ENCODE results near the gene KCTD19. TPM values are rescaled to one million over a fixed set of nuclear protein-coding genes. Genes with fewer than 3 reads are reported as not detected.

KCTD19 gene
- total RNA-seq, 1 experiment from 2014 or later = 0.32 TPM

- BruUV-seq (replicated peaks) = no TSS peak
- Histone ChIP-seq H3K27ac (ENCODE audit: low read depth, low read length, poor library complexity, severe bottlenecking) (no peak overlapping the region), H3K4me1 (ENCODE audit: insufficient read depth, low read length, poor library complexity, severe bottlenecking) (no peaks in the 10 kb centered on the region), H3K9me3 (ENCODE audit: low read depth, low read length, poor library complexity, severe bottlenecking) (no peaks in the 10 kb centered on the region), H3K27me3 (replicated peaks; ENCODE audit: insufficient read depth, low read depth, low read length, poor library complexity) (no peaks in the 10 kb centered on the region), H3K36me3 (ENCODE audit: insufficient read depth, low read length, poor library complexity, severe bottlenecking) (no peaks in the 10 kb centered on the region), H3K4me3 (ENCODE audit: low read depth, low read length, poor library complexity, severe bottlenecking) (no peak overlapping the region)
- intact Hi-C loops (cut with micrococcal nuclease; ENCODE audit: unreplicated experiment) = no loop called here
- TF ChIP-seq CTCF (conservative IDR thresholded peaks at IDR 0.05; ENCODE audit: low read depth, low read length) (no peak), EZH2 (IDR thresholded peaks at IDR 0.05; ENCODE audit: borderline replicate concordance, low read depth, low read length, poor library complexity, severe bottlenecking) (no peak)
- CTCF ChIA-PET = no interaction called here
- POLR2A ChIA-PET (ENCODE audit: low non-redundant PET) = no interaction called here
- no peak for DNase-seq (ENCODE audit: low spot score)
Observed at GRCh38 chr16:67336648-67337047, 10.1 kb upstream of the KCTD19 start.

DNA sequence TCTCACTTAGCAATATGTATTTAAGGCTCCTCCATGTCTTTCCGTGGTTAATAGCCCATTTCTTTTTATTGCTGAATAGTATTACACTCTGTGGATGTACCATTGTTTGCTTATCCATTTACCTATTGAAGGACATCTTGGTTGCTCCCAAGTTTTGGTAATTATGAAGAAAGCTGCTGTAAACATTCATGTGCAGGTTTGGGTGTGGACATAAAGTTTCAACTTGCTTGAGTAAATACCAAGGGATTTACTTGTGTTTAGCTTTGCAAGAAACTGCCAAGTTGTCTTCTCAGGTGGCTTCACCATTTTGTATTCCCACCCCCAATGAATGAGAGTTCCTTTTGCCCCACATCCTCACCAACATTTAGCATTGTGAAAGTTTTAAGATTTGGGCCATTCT lies 9.6 kb upstream of the KCTD19 start:
- POLR2A ChIA-PET (ENCODE audit: low non-redundant PET) = no interaction called here
- no peak overlapping the region for H3K27ac ChIP-seq (ENCODE audit: low read depth, low read length, poor library complexity, severe bottlenecking)
- H3K9me3 ChIP-seq (ENCODE audit: low read depth, low read length, poor library complexity, severe bottlenecking) = no peaks in the 10 kb centered on the region
- intact Hi-C loops (cut with micrococcal nuclease; ENCODE audit: unreplicated experiment) = no loop called here
- no peak overlapping the region for H3K4me3 ChIP-seq (ENCODE audit: low read depth, low read length, poor library complexity, severe bottlenecking)
- BruUV-seq (replicated peaks) = no TSS peak
- no peaks in the 10 kb centered on the region for H3K4me1 ChIP-seq (ENCODE audit: insufficient read depth, low read length, poor library complexity, severe bottlenecking)
- TF ChIP-seq EZH2 (IDR thresholded peaks at IDR 0.05; ENCODE audit: borderline replicate concordance, low read depth, low read length, poor library complexity, severe bottlenecking) (no peak), CTCF (conservative IDR thresholded peaks at IDR 0.05; ENCODE audit: low read depth, low read length) (no peak)
- H3K27me3 ChIP-seq (replicated peaks; ENCODE audit: insufficient read depth, low read depth, low read length, poor library complexity) = no peaks in the 10 kb centered on the region
- no peak for DNase-seq (ENCODE audit: low spot score)
- no peaks in the 10 kb centered on the region for H3K36me3 ChIP-seq (ENCODE audit: insufficient read depth, low read length, poor library complexity, severe bottlenecking)
- CTCF ChIA-PET = no interaction called here

DNA sequence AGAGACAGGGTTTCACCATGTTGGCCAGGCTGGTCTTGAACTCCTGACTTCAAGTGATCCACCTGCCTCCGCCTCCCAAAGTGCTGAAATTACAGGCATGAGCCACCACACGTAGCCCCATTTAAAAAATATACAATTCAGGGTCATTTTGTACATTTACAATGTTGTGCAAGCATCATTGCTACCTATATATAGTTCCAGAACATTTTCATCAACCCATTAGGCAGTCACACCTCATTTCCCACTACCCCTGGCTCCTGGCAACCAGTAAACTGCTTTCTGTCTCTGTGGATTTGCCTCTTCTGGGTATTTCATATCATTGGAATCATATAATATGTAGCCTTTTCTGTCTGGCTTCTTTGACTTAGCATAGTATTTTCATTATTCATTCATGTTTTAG lies 6.8 kb upstream of the KCTD19 start:
- TF ChIP-seq CTCF (conservative IDR thresholded peaks at IDR 0.05; ENCODE audit: low read depth, low read length) = no peak
- no peak for TF ChIP-seq EZH2 (IDR thresholded peaks at IDR 0.05; ENCODE audit: borderline replicate concordance, low read depth, low read length, poor library complexity, severe bottlenecking)
- ChIA-PET POLR2A (ENCODE audit: low non-redundant PET) (no interaction called here), CTCF (no interaction called here)
- no peak overlapping the region for H3K27ac ChIP-seq (ENCODE audit: low read depth, low read length, poor library complexity, severe bottlenecking)
- no TSS peak for BruUV-seq (replicated peaks)
- no peaks in the 10 kb centered on the region for H3K36me3 ChIP-seq (ENCODE audit: insufficient read depth, low read length, poor library complexity, severe bottlenecking)
- no peak overlapping the region for H3K4me3 ChIP-seq (ENCODE audit: low read depth, low read length, poor library complexity, severe bottlenecking)
- no peaks in the 10 kb centered on the region for H3K27me3 ChIP-seq (replicated peaks; ENCODE audit: insufficient read depth, low read depth, low read length, poor library complexity)
- intact Hi-C loops (cut with micrococcal nuclease; ENCODE audit: unreplicated experiment) = no loop called here
- no peaks in the 10 kb centered on the region for H3K9me3 ChIP-seq (ENCODE audit: low read depth, low read length, poor library complexity, severe bottlenecking)
- no peak for DNase-seq (ENCODE audit: low spot score)
- H3K4me1 ChIP-seq (ENCODE audit: insufficient read depth, low read length, poor library complexity, severe bottlenecking) = no peaks in the 10 kb centered on the region
